ENCODE measurements around the gene SKOR1.

The SKOR1 gene

GRCh38 chr15:67838789-67839332 is 13.6 kb downstream of the SKOR1 start:
- H3K4me1 ChIP-seq (ENCODE audit: low read depth, poor library complexity, severe bottlenecking): peaks cover 28% of the 10 kb centered on the region
- no peak overlapping the region for H3K9ac ChIP-seq

GRCh38 chr15:67839499-67839928 is 14.2 kb downstream of the SKOR1 start:
- peaks cover 28% of the 10 kb centered on the region for H3K4me1 ChIP-seq (ENCODE audit: low read depth, poor library complexity, severe bottlenecking)
- H3K27ac ChIP-seq: peak overlapping the region; percentile 80
- peak overlapping the region; percentile 77 for H3K4me2 ChIP-seq
- no peaks in the 10 kb centered on the region; the same call in 1 of the 2 replicates for H3K27me3 ChIP-seq (ENCODE audit: insufficient read depth, low read depth)
- no peaks in the 10 kb centered on the region for H3K36me3 ChIP-seq (ENCODE audit: insufficient read depth)
- no peaks in the 10 kb centered on the region for H3K79me2 ChIP-seq (ENCODE audit: insufficient read depth, low read depth)
- H4K20me1 ChIP-seq (ENCODE audit: insufficient read depth): no peaks in the 10 kb centered on the region
- no peak overlapping the region for H3K4me3 ChIP-seq (IDR thresholded peaks at IDR 0.05; ENCODE audit: insufficient read depth, low read depth, low read length)
- peak overlapping the region; percentile 92 for H2AFZ ChIP-seq (ENCODE audit: low read depth)
- peak overlapping the region; percentile 84; the same call in 1 of the 2 replicates for H3K9ac ChIP-seq
- TF ChIP-seq CTCF (conservative IDR thresholded peaks at IDR 0.05; ENCODE audit: low read depth, low read length): no peak

More at GRCh38 chr15:67838789-67839332, 13.6 kb downstream of the SKOR1 start:
- Histone ChIP-seq H3K36me3 (ENCODE audit: insufficient read depth) (no peaks in the 10 kb centered on the region), H3K4me2 (peak overlapping the region; percentile 77), H4K20me1 (ENCODE audit: insufficient read depth) (no peaks in the 10 kb centered on the region), H3K4me3 (IDR thresholded peaks at IDR 0.05; ENCODE audit: insufficient read depth, low read depth, low read length) (no peak overlapping the region), H3K27ac (peak overlapping the region; percentile 80; the same call in 1 of the 2 replicates), H2AFZ (ENCODE audit: low read depth) (peak overlapping the region; percentile 92), H3K27me3 (ENCODE audit: insufficient read depth, low read depth) (no peaks in the 10 kb centered on the region; the same call in 1 of the 2 replicates), H3K79me2 (ENCODE audit: insufficient read depth, low read depth) (no peaks in the 10 kb centered on the region)
- no peak for TF ChIP-seq CTCF (conservative IDR thresholded peaks at IDR 0.05; ENCODE audit: low read depth, low read length)

GRCh38 chr15:67839929-67840748 is 14.8 kb downstream of the SKOR1 start, which contains the start of gene RNU6-1:
TSS of gene RNU6-1 (minus strand) at chr15:67840045.
- peaks cover 28% of the 10 kb centered on the region for H3K4me1 ChIP-seq (ENCODE audit: low read depth, poor library complexity, severe bottlenecking)
- peak within 1 kb of the TSS; percentile 80 for H3K27ac ChIP-seq

More at GRCh38 chr15:67839929-67840748, 14.8 kb downstream of the SKOR1 start, which contains the start of gene RNU6-1:
- Histone ChIP-seq H3K27me3 (ENCODE audit: insufficient read depth, low read depth) (no peaks in the 10 kb centered on the region; the same call in 1 of the 2 replicates), H3K4me2 (peak within 1 kb of the TSS; percentile 77), H2AFZ (ENCODE audit: low read depth) (peak within 1 kb of the TSS; percentile 92), H3K9ac (peak within 1 kb of the TSS; percentile 84), H3K4me3 (IDR thresholded peaks at IDR 0.05; ENCODE audit: insufficient read depth, low read depth, low read length) (peak within 1 kb of the TSS; percentile 34), H3K79me2 (ENCODE audit: insufficient read depth, low read depth) (no peaks in the 10 kb centered on the region), H4K20me1 (ENCODE audit: insufficient read depth) (no peaks in the 10 kb centered on the region), H3K36me3 (ENCODE audit: insufficient read depth) (no peaks in the 10 kb centered on the region)
- no peak for TF ChIP-seq CTCF (conservative IDR thresholded peaks at IDR 0.05; ENCODE audit: low read depth, low read length)

Measured in KMS-11 (cell line).